Endothelial cell of hepatic sinusoid (primary cell): ENCODE data around the gene CCDC148.

Experiments used
- in situ Hi-C: cut with HindIII; loops from 2 replicates; pipeline ENCODE4 v1.10.0; 2017; ENCODE audit warnings: low sequenced_read_pairs

The CCDC148 gene

DNA sequence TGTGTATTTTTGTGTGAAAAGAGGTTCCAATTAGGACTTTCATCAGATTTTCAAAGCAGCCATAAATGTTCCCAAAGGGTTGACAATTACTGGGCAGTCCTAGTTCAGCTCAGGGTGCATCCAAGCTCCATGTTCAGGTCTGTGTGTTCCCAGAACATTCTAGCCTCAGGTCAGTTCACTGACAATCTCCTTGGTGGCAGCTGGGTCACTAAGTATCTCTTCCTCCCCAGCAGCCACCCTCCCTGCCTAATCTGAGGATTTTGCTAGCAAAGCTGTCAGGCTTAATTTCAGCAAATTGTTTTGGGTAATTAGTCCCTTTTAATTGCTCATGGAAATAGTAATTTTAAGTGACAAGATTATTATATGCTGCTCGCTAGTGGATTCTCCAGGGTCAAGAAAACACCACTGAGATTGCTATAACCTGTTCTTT is 325.1 kb downstream of the CCDC148 start:
- in situ Hi-C loops, result no loop called here

DNA sequence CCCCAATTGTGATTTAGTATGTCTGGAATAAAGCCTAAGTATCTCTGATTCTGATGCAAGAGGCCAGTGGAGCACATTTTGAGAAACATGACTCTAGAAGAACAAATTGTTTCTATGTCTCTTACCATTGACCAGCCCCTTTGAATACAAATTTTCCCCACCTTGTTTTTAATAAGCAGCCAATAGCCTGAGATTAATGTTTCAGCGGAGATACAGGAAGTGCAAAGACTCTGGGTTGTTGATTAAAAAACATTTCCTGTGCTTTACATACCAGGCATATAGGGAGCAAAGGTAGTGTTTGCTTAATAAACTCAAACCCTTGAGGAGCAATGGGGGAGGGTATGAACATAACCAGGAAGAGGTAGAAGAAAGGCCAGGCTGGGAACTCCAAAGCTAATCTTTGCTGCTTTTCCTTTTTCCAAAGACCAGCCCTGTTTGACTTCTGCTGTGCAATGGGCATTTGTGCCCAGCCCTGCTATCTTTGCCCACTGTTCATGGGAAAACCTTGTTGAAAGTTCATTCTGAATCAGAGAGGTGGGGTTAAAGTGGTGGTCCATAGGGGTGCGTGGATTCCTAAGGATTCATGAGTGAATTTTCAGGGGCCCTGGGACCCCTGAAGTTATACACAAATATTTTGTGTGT is 325.6 kb downstream of the CCDC148 start:
- in situ Hi-C loops, result no loop called here

- in situ Hi-C loops, result loop anchor here (5.0 kb wide), 1 partner anchor 48 kb away; no protein-coding TSS in a partner anchor
These were observed 327.5 kb downstream of the CCDC148 start for GRCh38 chr2:158129037-158129436.

DNA sequence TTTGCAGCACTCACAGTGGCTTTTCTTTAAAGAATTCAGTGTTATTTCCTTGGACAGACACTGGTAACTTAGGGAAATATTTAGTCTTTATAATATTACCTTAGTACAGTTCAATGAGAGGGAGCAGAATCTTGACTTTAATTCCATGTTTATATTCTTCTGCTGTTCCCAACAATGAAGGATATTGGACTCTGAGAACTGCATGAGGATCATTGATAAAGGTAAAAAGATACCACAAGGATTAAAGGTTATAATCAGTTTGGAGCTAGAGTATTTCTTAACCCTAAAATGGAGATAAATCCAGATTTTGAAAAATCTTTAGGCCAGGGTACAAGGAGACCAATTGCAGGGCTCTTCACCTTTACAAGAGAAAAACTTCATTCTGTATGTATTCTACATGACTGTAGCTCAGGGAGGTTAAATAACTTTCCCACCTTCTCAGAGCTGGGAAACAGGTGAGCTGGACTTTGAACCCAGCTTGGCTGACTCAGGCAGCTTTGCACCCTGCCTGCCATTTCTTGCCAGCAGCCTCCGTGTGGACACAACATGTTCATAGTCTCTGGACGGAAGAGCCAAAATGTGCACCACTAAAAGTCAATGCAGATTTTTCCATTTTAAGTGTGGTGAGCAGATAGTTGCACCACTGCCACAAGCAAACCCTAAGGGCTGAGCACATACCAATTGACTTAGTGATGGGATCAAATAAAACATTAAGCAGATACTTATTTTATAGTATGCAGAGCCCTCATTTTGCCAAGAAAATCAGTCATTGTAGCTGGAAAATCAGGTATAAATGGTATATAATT is 328.2 kb downstream of the CCDC148 start:
- in situ Hi-C loops, result loop anchor here (5.0 kb wide), 1 partner anchor 49 kb away; no protein-coding TSS in a partner anchor

- in situ Hi-C loops, result loop anchor here (5.0 kb wide), 1 partner anchor 50 kb away; no protein-coding TSS in a partner anchor
These were observed 329.2 kb downstream of the CCDC148 start for GRCh38 chr2:158127380-158127804.

DNA sequence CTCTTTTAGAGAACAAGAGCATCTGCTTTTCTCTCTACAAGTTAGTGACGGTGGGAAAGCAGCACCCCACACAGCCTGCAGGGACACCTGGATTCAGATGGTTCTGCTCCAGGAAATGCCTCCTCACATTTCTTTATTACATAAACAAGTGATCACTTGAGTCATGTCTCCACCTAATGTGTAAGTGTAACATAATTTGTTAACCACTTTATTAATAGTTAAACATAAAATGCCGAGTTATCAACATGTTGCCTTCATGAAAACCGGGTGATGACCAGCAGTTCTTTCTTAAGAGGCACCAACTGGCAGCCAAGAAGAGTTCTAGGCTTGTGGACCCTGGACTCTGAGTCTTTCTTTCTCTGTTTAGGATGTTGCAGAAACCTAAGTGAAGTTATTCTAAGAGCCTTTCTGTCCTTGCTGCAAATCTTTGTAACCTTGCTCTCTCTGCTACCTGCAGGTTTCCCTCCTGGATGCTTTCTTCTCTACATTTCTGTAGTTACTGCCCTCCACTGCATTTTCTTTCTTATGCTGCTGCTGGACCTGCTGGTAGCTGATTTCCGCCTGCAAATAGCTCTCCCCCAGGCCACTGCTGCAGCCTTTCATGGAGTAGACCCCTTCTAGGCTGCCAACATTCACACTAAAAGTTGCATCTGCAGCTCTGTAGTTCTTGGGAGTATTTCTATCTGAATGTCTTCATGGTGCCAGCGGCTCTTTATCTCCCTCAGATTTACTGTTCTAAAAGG is 330.6 kb downstream of the CCDC148 start:
- in situ Hi-C loops, result loop anchor here (5.0 kb wide), 1 partner anchor 51 kb away; no protein-coding TSS in a partner anchor

DNA sequence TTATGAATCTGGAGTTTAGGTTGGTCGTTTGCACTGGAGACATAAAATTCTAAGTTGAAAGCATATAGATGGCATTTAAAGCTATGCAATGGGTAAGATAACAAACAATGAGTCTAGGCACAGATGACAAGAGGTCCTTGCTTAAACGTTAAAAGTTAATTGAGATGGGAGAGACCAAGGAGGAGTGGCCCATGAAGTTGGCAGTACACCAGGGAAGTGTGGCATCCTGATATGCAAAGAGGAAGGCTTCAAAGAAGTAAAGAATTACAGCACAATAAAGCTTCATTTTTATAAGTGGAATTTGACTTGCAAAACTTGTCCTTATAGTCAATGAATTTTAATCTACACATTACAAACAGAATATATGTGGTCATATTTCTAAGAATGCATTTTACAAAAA is 331.7 kb downstream of the CCDC148 start:
- in situ Hi-C loops, result loop anchor here (5.0 kb wide), 1 partner anchor 52 kb away; no protein-coding TSS in a partner anchor
